Activated CD4-positive, CD25-positive, alpha-beta regulatory T cell (primary cell): ENCODE measurements around the gene UBE2L5.
"Not testable (repeated sequence)": the region's sequence is repeated elsewhere in the genome, so short reads cannot be mapped to it uniquely, and the experiment has no call there.

ENCODE experiments used
- DNase-seq, 4 experiments: peaks; one replicate each; lab custom pipeline; 2025; lab: John Stamatoyannopoulos, UW

The UBE2L5 gene

DNA sequence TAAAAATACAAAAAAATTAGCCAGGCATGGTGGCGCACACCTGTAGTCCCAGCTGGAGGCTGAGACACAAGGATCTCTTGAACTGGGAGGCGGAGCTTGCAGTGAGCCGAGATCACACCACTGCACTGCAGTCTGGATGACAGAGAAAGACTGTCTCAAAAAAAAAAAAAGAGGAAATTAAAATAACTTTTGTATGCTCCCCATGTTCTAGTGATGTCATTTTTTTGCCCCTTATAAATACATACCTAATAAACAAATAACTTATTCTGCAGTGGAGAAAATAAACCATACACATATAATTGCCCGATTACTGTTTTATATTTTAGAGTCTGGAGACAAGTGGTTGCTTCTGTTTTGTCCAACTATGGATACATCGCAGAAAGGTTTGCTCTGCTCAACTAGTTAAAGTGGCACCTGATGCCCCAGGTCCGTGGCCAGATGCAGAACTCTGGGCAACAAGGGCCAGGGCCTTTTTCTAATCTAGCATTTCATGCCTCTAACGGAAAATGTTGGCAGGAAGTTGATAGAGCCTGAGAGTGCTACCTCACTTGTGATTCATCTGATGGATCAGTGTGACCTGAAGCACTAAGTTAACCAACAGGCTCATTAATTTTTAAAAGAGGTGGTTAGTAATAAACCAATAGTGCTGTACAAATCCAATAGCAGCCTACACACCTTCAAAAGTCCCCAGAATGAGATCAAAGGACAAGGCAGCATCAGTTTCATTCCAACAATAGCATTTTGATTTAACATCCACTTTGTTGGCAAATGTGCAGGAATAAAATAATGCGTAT lies 18.8 kb downstream of the UBE2L5 start:
- DNase-seq = no peak

DNA sequence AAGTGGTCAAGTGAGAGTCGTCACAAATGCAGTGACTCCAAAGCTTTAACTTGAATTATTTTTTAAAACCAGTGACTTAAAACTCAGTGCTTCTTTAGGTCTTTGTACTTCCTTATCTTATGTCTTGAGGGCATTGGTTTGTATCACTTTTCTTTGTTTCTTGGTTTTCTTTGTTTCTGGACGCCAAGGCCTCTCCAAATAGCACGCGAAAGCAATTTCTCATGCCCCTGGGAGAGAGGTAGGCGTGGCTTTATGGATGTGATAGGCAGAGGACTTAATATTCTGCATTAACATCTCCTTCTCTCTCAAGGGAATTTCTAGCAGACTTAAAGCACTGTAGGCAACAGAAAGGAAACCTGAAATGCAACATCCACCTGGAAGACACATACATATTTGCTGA lies 20.6 kb downstream of the UBE2L5 start:
- no peak for DNase-seq

DNA sequence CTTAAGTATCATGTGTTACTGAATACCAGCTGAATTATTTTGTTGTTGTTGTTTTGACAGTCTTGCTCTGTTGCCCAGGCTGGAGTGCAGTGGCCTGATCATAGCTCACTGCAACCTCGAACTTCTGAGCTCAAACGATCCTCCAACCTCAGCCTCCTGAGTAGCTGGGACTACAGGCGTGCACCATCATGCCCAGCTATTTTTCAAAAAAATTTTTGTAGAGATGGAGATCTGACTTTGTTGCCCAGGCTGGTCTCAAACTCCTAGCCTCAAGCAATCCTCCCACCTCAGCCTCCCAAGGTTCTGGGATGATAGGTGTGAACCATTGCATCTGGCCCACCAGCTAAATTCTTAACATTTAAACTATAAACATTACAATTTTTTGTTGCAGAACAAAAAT lies 21.2 kb downstream of the UBE2L5 start:
- not testable (repeated sequence) for DNase-seq

DNA sequence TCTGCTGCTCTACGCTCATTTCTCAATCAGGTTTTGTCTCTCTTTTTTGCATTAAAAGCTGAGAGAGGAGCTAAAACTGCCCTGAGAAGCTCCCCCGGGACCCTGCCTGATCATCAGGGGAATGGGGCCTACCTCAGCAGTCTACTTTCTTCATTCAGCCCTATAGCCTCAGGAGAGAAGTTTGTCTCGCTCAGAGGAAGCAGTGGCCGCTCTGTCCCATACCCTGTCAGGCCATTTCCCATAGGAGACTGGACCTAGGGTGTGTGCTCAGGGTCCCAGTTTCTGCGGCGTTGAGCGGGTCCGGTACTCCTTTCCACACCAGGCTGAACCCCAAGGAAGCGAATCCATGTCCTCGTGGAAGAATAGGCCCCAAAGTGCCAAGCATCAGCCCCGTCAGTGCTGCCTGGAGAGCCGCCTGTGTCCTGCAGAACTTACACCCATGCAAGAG lies 21.7 kb downstream of the UBE2L5 start:
- DNase-seq = no peak

DNA sequence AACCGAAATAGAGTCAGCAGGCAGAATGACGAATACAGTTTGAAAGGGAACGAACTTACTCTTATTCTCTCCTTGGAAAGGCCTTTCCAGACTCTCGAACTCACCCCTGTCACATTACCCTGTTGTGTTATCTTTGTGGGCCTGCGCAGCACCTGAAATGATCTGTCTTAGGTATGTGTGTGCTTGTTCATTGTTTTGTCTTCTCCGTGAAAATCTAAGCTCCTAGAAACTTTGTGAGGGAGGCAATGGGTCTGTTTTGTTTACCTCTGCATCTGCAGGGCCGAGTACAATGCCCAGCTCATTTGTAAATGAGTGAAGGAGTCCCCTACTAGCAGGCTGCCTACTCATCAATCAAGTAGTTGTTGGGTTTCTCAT lies 23.8 kb downstream of the UBE2L5 start:
- no peak for DNase-seq

DNA sequence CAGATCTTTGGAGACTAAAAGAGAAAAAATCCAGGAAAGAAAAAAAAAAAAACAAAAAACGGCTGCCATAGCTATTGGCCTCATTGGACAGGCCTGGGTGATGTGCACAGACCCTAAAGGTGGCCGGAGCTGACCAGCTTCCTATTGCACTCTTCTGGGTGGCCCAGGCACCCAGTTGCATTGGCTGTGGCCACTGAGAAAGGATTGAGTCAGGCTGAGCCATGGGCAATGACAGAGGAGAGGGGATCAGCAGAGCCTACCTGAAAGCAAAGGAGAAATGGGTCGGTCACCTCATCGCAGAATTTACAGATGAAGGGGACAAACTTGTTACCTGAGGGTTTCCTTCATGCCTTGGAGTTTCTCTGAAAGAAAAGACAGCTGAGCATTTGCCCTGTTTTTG lies 26.1 kb downstream of the UBE2L5 start:
- DNase-seq = no peak

DNA sequence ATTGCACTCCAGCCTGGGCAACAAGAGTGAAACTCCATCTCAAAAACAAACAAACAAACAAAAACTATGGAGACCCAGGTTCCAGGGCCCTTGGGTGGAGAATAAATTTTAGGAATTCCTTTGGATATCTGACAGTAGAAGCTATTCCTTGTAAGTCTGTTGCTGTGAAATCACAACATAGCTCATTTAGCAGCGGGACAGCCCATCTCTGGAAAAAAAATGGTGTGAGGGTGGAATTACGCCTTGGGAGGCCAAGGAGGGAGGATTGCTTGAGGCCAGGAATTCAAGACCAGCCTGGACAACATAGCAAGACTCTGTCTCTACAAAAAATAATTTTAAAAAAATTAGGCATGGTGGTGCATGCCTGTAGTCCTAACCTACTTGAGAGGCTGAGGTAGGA lies 27.8 kb downstream of the UBE2L5 start:
- no peak for DNase-seq

DNA sequence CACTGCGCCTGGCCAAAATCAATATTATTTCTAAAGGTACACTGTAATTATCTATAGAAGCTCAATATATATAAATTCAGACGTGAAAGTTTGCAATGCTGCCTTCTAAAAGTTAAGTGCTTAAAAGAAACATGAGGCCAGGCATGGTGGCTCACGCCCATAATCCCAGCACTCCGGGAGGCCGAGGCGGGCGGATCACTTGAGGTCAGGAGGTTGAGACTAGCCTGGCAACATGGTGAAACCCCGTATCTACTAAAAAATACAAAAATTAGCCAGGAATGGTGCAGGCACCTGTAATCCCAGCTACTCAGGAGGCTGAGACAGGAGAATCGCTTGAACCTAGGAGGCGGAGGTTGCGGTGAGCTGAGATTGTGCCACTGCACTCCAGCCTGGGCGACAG lies 29.2 kb downstream of the UBE2L5 start:
- DNase-seq = not testable (repeated sequence)

DNA sequence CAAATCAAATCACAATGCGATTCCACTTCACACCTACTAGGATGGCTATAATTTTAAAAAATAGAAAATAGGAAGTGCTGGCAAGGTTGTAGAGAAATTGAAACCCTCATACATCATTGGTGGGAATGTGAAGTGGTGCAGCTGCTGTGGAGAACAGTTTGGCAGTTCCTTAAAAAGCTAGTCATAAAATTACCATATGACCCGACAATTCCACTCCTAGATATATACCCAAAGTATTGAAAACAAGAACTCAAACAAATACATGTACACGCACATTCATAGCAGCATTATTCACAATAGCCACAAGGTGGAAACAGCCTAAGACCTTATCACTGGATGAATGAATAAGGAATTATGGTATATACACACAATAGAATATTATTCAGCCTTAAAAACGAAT lies 31.4 kb downstream of the UBE2L5 start:
- no peak for DNase-seq

DNA sequence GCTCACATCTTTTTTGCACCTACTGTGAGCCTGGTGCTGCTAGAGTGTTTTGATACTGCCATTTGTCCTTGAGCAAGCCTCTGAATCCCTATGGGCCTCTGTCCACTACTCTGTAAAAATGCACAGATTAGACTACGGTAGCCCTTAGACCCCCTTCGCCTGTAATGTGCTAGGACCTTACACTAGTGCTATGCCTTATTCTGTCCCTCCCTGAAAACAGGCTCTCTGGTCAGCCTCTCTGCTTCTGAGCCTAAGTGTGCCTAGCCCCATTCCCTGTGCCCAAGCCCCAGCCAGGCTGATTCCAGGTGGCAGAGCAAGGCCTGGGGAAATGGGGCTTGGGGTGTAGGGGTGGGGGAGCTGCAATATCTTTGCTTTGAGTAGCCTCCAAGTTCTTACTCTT lies 32.7 kb downstream of the UBE2L5 start:
- DNase-seq = no peak

DNA sequence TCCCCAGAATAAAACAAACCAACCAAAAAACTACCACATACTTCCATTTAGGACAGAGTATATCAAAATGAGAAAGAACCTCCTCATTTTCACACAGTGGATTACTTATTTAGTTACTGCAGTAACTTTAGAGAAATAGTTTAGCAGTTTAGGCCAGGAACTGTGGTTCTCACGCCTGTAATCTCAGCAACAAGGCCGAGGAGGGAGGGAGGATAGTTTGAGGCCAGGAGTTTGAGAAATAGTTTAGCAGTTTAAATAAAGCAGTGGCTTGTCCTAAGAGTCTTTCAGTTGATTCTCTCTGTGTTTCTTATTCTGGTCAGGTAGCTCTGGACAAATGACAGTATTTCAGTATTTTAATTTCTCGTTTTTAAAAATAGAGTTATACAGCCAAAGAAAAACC lies 34.0 kb downstream of the UBE2L5 start:
- no peak for DNase-seq

DNA sequence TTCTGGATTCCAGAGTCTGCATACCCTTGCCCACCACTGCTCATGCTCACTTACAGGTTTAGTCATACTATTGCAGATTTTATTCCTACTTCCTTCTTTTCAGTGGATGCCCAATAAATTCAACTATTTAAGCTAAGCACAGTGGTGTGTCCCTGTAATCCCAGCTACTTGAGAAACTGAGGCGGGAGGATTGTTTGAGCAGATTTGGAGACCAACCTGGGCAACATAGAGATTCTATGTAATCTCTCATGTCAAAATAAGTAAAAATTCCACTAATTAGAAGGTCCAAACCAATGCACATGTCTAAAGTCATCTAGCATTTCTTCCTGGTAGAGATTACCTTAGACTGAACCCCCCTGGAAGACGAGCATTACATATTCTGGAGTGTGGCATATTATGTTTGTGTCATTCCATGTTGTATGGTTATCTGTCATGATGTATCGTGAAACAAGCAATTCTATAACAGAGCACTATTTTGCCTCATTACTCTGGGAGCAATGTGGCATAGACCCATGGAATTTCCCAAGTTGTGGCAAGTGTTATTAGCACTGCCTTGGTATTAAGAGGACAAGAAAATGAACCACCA lies 35.1 kb downstream of the UBE2L5 start:
- no peak for DNase-seq

DNA sequence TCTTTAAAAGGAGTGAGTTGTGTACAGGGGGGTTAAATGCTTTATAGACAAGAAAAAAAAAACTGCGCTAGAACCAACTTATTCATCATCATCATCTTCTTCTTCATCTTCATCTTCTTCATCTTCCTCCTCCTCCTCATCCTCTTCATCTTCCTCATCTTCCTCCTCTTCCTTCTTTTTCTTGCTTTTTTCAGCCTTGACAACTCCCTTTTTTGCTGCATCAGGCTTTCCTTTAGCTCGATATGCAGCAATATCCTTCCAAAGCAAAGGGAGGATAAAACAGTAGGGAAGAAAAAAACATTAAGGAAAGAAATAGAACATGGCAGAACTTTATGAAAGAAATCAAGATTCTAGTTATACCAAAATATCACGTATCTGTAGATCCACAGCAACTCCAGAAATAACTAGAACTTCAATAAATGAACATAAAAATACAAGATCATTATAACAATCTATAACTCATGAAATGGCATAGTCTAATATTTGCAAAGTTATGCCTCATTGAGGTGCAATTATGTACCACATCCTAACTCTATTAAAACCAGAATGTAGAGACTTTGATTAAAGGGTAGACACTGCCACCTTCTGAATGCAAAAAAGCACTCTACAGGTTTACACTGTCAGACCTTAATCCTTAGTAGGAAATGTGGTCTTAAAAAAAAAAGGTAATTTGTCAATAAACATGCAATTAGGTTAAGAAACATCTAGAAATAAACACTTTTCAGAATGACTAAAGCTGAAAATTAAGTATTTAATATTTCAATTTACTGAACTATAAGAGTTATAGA lies 39.2 kb downstream of the UBE2L5 start:
- not testable (repeated sequence) for DNase-seq

DNA sequence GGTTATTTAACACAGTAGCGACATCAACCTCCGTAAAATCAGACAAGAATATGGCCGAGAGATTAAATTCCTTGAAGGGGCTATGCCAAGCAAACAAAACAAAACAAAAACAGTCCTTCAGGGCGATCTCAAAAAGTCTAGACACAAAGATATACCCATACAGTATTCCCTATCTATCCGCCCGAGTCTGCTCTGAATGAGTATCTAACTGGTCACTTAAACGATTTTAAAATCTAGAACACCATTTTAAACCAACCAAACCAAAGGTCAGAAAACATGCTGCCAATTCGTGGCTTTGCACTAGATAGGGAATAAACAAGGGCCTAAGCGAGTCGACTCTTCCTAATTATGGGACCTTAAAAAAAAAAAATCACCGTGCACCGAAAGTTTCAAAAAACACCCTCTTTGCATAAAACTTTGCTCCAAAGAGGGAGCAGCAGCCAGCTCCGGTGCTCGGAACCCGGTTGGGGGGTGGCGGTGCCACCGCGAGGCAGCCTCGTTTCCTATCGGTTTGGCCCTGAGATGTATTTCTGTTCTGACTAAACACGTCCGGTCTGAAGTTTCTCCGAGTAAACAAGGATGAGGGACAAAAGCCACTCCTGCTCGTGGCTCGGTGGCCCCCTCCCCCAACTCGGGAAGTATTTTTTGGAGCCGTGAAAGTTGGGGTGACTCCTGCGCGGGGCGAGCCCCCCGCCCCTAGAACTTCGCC lies 41.6 kb downstream of the UBE2L5 start:
- peak; percentile 40 to 48 (median 44) for DNase-seq

DNA sequence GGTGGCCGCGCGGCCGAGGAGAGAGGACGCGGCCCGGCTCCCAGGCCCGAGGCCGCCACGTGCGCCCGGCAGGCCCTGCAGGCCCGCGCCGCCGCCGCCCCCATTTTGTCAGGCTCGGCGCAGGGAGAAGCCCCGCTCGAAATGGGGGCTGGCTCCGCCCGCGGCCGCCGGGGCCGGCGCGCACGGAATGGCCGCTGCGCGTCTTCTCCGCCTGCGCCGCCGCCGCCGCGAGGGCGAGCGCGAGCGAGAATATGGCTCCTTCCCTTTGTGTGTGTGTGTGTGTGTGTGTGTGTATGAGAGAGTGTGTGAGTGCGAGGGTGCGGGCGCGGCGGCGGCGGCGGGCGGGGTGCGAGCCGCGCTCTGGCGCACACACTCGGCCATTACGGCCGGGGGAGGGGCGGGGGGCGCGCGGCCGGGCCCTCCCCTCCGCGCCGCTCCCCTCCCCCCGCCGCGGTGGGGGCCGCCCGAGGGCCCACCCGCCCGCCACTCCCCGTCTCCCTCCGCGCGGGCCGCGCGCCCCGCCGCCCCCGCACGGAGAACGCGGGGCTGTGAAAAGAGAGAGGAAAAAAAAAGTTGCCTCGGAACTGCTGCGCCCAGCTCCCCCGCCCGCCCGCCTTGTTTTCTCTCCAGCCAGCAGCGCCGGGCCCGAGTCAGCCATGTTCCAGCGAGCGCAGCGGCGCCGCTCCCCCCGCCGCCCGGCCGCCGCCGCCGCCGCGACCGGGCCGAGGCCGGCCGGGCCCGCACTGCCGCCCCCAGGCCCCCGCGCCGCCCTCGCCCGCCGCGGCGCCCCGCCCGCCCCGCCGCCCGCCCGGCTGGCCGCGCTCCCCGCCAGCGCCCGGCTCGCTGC lies 42.4 kb downstream of the UBE2L5 start:
- peak; percentile 70 to 78 (median 74) for DNase-seq

DNA sequence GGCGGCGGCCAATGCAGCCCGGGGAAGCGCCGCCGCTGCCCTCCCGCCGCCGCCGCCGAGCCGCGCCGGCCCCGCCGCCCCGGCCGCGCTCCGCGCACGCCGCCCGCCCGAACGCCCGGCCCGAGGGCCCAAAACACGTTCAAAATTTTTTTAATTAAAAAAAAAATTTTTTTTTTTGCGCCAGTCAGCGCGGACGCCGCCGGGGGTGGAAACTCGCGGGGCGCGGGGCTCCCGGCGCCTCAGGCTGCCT lies 43.0 kb downstream of the UBE2L5 start:
- no peak for DNase-seq

DNA sequence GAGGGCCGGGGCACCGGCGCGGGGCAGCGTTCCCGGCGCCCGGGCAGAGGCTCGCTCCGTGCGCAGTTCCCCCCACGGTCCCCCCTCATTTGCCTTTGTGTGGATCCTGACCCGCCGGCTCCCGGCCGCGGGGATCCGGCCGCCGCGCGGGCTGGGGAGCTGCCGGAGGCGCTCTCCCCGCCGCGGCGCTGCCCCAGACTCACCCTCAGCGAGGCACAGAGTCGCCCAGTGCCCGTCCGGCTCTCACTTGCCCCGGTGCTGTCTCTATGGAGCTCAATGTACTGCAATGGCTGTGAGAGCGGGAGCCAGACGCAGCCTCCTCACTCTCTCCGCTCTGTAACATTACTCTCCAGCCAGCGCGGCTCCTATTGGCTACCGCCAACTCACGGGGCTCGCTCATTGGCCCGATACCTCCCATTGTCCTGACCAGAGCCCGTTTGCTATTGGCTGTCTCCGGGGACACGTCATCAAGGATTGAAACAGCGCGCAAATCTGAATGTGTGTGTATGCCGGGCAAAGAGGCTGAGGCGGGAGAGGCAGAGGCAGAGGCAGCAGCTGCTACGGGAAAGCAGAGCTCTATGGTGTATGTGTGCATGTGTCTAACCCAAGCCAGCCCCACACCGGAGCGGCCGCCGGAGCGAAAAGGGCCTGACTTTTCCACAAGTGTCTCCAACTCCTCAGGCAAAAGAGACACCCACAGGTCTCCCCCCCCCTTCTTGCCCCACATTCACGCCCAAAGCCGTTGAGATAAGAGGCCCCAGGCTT lies 43.5 kb downstream of the UBE2L5 start, which contains the start of gene HMGB1:
HMGB1 (minus strand) TSS at position 344 of the 765 bp plus-strand sequence. CDS start 2,256 bp downstream, outside the sequence.
- peak; percentile 83 to 92 (median 90) for DNase-seq

DNA sequence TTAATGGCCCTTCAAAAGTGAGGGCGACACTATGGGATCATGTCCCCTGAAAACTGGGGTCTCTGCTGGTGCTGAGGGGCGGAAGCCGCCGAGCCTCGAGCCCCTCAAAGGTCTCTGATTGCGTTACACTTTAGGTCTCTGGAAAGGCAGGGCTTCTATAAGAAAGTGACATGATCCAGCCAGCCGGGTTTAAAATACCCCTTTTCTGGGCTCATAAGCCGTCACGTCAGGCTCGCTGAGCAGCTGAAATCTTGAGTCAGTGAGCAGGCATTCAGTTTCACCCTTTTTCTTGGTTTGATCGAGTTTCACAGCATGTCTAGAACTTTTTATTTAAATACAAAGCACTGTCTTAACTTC lies 44.0 kb downstream of the UBE2L5 start:
- DNase-seq = no peak

DNA sequence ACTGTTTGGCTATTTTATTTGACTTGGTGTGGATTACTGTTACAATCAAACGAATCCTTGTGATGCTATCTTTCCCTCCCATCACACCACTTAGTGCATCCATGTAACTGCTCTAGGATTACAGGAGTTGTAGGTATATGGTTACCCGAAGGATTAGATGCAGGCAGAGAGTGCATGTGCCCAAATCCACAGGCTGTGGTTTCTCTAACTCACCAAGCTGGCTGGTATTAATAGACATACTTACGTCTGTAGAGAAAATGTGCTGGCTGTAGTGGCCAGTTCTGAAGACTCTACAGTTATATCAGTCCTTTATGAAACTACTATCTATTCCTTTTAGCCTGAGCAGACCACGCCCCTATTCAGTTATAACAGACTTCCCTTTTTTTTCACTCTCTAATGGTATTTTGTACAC lies 44.6 kb downstream of the UBE2L5 start:
- DNase-seq = no peak

DNA sequence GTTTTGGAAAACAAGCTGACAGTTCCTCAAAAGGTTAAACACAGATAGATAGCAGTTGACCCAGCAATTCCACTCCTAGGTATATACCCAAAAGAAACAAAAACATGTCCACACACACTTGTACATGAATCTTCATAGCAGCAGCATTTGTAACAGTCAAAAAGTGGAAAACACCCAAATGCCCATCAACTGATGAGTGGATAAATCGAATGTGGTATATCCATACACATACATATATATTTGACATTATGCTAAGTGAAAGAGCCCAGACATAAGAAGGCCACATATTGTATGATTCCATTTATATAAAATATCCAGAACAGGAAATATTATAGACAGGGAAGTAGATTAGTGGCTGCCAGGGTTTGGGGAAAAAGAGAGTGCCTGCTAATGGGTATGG lies 51.4 kb downstream of the UBE2L5 start:
- no peak for DNase-seq
